GM18870 (cell line): ENCODE results near the gene PIM3.
A peak's percentile ranks its signal among the peaks of the same experiment; 100 is the strongest.

ENCODE experiments used
- ATAC-seq: cut with Tn5 transposase; IDR thresholded peaks from one replicate; pipeline ENCODE4 v1.9.1; 2021; ENCODE audit warnings: moderate library complexity; ENCODE audit not compliant: unreplicated experiment

PIM3 gene

DNA sequence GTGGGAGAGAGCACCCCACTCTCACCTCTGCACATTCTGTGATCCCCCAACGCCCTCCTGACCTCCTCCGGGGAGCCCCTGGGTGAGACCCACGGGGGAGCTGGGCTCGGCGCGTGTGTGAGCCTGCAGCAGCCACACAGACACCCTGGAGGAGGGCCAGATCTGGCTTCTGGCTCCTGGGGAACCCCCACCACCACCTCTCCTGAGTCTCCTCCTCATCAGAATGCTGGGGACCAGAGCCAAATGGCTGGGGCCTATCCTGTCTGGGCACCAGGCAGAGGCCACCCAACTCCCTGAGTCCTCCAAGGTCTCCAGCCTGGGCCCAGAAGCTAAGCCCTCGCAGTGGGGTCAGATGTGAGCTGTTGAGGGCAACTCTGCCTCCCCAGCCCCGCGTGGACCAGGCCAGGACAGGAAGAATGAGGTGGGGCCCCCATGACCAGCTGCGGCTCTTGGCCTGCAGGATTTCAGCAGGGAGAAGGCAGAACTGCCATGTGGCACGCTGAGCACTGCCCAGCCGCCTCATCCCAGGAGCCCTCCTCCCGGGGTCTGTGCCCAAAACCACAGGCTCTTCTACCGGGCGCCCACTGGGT, 5.5 kb upstream of the PIM3 start:
- ATAC-seq = no peak

- ATAC-seq = no peak
Observed at GRCh38 chr22:49955581-49956417, 4.8 kb upstream of the PIM3 start.

DNA sequence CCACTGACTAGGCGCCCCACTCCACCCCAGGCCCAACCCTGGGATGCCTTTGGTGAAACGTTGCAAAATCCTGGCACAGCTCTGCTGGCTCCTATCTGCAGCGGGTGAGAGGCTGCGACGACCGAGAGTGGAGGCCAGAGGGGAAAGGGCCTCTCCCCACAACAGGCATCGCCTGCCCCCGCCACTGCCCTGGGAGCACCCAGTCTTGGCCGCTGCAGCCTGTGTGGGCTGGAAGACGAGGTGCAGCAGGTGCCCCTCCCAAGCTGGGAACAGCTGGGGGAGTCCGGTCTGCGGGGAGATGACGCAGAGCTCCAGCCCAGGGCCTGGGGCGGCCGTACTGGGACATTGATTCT, 4.2 kb upstream of the PIM3 start:
- ATAC-seq = no peak

GRCh38 chr22:49956914-49957825, 3.4 kb upstream of the PIM3 start:
- no peak for ATAC-seq

- ATAC-seq = no peak
Observed at GRCh38 chr22:49957826-49958365, 2.7 kb upstream of the PIM3 start.

DNA sequence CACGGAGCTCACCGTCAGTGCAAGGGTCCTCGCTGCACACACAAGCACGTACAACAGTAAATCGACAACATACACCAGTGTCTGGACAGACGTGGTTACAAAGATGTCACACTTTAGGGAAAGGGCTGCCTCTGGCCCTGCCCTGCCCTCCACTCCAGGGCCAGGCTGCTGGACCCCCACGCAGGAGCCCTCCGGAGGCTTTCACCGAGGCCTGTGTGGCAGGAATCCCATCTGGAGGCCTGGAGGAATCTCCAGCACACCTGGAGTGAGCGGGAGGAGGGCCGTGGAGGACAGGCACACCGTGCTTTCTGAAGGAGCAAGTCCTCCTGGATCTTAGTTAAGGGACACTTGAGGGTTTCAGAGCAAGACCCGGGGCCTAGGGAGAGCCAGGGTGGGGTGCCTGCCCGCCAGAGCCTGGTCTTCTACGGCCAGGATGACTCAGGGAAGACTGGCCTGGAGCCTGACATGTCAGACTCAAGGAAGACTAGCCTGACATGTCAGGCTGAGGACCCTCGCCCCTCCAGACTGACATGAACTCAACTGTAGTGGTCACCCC, 2.1 kb upstream of the PIM3 start:
- ATAC-seq = no peak

GRCh38 chr22:49958931-49959781, 1.4 kb upstream of the PIM3 start:
- no peak for ATAC-seq

DNA sequence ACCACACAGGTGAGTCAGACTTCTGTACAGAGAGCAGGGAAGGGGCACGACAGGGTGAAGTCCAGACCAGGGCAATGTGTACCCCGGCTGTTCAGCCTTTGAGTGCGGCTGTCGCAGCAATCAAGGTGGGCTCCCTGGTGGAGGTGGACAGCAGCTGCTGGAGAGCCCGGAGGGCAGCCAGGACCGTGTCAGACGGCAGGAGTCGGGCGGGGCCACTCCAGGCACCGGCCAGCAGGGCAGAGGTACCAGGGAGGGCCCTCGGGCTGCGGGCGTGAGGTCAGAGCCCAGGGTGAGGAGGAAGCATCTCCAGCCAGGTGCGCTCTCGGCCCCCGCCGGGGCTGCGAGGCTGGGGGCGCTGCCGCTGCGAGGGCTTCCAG, 802 bp upstream of the PIM3 start:
- peak; percentile 1 for ATAC-seq

DNA sequence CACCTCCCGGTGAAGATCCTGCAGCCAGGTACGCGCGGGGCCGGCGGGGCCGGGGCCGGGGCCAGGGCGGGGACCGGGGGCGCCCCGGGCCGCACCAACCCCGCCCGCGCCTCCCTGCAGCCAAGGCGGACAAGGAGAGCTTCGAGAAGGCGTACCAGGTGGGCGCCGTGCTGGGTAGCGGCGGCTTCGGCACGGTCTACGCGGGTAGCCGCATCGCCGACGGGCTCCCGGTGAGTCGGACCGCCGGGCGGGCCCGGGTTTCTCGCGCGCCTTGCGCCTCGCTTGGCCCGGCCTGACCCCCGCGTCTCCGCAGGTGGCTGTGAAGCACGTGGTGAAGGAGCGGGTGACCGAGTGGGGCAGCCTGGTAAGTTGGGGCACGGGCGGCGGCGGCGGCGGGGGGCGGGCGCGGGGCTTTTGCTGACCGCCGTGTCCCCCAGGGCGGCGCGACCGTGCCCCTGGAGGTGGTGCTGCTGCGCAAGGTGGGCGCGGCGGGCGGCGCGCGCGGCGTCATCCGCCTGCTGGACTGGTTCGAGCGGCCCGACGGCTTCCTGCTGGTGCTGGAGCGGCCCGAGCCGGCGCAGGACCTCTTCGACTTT, 531 bp downstream of the PIM3 start:
- ATAC-seq = no peak

DNA sequence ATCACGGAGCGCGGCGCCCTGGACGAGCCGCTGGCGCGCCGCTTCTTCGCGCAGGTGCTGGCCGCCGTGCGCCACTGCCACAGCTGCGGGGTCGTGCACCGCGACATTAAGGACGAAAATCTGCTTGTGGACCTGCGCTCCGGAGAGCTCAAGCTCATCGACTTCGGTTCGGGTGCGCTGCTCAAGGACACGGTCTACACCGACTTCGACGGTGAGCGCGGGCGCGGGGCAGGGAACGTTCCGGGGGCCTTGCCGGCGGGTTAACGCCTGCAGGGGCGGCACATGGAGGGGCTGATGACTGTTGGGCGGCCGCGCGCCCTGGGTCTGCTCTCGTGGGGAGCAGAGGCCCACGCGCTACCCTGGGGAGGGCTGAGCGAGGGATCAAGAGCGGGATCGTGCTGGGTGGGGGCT, 1.0 kb downstream of the PIM3 start:
- no peak for ATAC-seq

DNA sequence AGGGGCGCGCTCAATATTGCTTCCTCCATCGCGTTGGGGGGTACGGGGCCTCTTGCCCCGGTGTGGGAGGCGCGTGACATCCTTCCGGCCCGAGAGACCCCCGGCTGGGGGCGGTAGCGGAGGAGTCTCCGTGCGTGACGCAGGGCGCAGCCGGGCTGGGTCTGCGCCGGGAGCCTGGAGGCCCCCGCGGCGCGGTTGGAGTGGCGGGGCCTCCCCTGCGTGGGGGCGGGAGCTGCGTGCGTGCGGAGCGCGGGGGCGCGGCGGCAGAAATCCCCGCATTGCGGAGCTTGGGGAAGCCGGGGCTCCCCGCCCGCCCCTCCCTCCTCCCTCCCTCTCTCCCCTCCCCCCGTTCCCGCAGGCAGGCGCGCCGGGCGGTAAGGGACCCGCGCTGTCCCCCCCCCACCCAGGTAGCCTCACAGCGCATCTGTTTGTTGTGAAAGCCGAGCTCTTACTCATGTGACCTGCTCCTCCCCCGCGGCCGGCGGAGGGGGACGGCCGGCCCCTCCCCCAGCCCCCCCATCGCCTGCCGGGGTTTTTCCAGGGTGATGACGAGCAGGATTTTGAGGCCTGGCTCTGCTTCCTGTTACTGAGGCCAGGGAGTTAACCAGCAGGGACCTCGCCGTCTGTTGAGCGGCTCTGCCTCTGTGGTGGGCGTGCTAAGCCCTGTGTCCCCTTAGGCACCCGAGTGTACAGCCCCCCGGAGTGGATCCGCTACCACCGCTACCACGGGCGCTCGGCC, 1.6 kb downstream of the PIM3 start:
- ATAC-seq = no peak

GRCh38 chr22:49962751-49963646, 2.4 kb downstream of the PIM3 start:
- no peak for ATAC-seq

GRCh38 chr22:49963647-49964026, 3.1 kb downstream of the PIM3 start:
- ATAC-seq = no peak

DNA sequence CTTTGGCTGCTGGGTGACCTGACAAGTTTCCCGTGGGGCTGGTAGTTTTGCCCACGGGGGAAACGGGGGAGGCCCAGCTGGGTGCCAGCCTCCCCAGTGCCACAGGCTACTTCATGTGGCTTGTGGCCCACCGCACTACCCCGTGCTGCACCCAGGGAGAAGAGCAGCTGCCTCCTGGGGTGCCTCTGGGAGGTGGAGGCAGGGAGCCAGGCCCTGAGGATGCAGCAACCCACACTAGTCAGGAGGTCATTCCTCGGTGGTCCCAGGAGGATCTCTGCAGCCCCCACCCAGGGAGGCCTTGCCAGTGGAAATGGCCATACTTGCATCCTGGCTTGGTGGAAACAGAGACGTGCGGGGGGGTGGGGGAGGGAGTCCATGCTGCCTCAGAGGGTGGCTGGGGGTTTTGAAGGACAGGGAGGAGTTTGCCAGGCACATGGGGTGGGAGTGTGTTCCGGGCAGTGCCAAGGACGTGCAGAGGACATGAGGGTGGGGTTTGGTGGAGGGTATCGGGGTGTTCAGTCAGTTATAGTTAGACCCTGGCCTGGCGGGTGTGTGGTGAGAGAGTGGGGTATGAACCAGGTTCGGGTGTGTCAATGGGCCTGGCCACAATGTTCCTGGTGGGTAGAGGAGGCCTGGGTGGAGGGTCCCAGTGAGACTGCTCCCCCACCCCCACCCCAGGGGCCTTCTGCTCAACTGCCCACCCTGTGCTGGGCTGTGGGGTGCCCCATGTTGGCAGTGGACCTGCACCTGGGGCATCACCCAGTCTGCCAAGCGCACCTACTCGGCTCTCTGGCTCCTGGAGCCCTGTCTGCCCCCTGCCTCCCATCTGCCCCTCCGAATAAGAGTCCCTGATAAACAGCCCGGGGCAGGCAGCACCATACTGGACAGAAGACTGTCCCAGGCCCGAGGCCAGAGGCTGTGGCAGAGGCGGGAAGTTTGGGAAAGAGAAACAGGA, 3.8 kb downstream of the PIM3 start:
- ATAC-seq = no peak

GRCh38 chr22:49965091-49966040, 4.8 kb downstream of the PIM3 start:
- no peak for ATAC-seq
